GM21576 (cell line): ENCODE results near the gene AHNAK.
"Not testable (repeated sequence)": the region's sequence is repeated elsewhere in the genome, so short reads cannot be mapped to it uniquely, and the experiment has no call there.

Experiments used
- ATAC-seq: cut with Tn5 transposase; IDR thresholded peaks from one replicate; pipeline ENCODE4 v1.9.1; 2021; ENCODE audit warnings: mild to moderate bottlenecking, moderate library complexity; ENCODE audit not compliant: unreplicated experiment

The AHNAK gene

DNA sequence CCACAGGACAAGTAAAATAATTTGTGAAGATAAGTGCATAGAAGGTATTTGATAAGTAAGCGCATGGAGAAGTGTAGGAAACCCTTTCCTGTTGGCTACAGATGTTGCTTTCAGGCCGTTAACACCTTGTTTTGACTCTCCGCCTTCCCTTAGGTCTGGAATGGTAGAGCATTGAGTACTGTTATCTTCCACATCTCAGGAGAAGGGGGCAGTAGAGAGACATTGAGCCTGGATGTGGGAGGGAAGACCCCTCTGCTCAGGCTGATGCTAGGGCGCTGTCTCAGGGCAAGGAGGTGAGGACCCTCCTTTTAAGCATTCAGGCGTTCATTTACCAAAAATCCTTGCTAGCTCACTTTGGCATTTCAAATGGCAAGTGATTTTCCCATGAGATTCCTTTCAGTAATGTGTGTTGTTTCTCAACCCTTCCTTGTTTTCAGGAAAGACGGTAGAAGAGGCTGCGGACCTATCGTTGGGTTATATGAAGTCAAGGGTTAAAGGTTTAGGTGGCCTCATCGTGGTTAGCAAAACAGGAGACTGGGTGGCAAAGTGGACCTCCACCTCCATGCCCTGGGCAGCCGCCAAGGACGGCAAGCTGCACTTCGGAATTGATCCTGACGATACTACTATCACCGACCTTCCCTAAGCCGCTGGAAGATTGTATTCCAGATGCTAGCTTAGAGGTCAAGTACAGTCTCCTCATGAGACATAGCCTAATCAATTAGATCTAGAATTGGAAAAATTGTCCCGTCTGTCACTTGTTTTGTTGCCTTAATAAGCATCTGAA, 154.8 kb downstream of the AHNAK start:
- no peak for ATAC-seq

GRCh38 chr11:62390722-62391121, 155.9 kb downstream of the AHNAK start:
- no peak for ATAC-seq

- no peak for ATAC-seq
These were observed 156.4 kb downstream of the AHNAK start for GRCh38 chr11:62390237-62390636.

- no peak for ATAC-seq
These were observed 157.6 kb downstream of the AHNAK start for GRCh38 chr11:62388999-62389398.

- ATAC-seq, result no peak
These were observed 159.2 kb downstream of the AHNAK start for GRCh38 chr11:62387381-62387780.

GRCh38 chr11:62386083-62386482, 160.5 kb downstream of the AHNAK start:
- ATAC-seq, result not testable (repeated sequence)

- ATAC-seq, result no peak
These were observed 162.8 kb downstream of the AHNAK start for GRCh38 chr11:62383822-62384221.
